Erythroblast (primary cell): ENCODE data around the gene KRT14.

Experiments
- GATA1 ChIP-seq: IDR thresholded peaks from 2 replicates; pipeline ENCODE4 v1.6.1; 2011; ENCODE audit warnings: low read depth, mild to moderate bottlenecking, control low read depth, low read length, moderate library complexity
- POLR2A ChIP-seq: IDR thresholded peaks from 2 replicates; pipeline ENCODE4 v1.6.1; 2011; ENCODE audit warnings: mild to moderate bottlenecking, low read length

GRCh38 chr17:41553987-41554680 is 32.6 kb downstream of the KRT14 start:
- no peak for TF ChIP-seq POLR2A
- TF ChIP-seq GATA1, result no peak
